Stimulated activated naive CD8-positive, alpha-beta T cell treated with anti-CD3 and anti-CD28 coated beads, Interleukin-15, amount 100 ng/mL, for 72 hours (primary cell): ENCODE measurements around the gene NCOA7.
"Not testable (repeated sequence)": the region's sequence is repeated elsewhere in the genome, so short reads cannot be mapped to it uniquely, and the experiment has no call there.

ENCODE experiments used
- ATAC-seq: fragments of 150-1000 bp; cut with Tn5 transposase; 2 replicates; pipeline ENCODE4 v1.10.0; 2021; ENCODE audit warnings: mild to moderate bottlenecking, moderate library complexity
- DNase-seq, 2 donors: peaks; one replicate each; pipeline ENCODE4 v3.0.0; 2021 to 2022
- H3K27ac Mint-ChIP-seq, 2 donors: one replicate each; pipeline ENCODE4 v1.8.0; 2022; ENCODE audit warnings: mild to moderate bottlenecking in 2 of 2, mixed read lengths in 2 of 2, moderate library complexity in 2 of 2
- H3K27me3 Mint-ChIP-seq: one replicate; pipeline ENCODE4 v1.8.0; 2022; ENCODE audit warnings: mixed read lengths
- H3K4me1 Mint-ChIP-seq: one replicate; pipeline ENCODE4 v1.8.0; 2022; ENCODE audit warnings: mild to moderate bottlenecking, mixed read lengths
- H3K4me3 Mint-ChIP-seq, 2 donors: one replicate each; pipeline ENCODE4 v1.8.0; 2022; ENCODE audit warnings: mild to moderate bottlenecking in 2 of 2, mixed read lengths in 2 of 2, moderate library complexity in 1 of 2
- H3K9me3 Mint-ChIP-seq, 2 donors: one replicate each; pipeline ENCODE4 v1.8.0; 2022; ENCODE audit warnings: mixed read lengths in 2 of 2

NCOA7 gene

DNA sequence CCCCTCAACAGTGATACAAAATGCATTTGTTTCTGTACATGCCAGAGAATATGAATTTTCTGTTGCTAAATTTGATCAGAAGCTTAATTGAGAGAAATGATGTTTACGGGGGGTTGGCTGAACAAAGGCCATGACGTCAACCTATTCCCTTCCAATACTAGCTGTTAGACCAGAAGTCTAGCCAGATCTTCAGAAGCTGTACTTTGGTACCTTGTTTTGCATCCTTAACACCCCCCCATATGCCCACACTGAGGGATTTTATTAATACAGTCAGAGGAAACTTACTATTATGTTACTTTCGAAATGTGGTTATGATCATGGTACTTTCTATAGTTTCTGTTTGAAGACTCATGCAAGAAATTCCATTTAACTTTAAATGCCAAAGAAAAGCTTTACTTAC lies 3.1 kb downstream of the NCOA7 start:
- Mint-ChIP-seq H3K27me3 (no peaks in the 10 kb centered on the region), H3K9me3 (no peaks in the 10 kb centered on the region), H3K4me3 (peak overlapping the region; percentile 63 to 76), H3K27ac (peak overlapping the region in 1 of 2 donors; percentile 76), H3K4me1 (peaks cover 69% of the 10 kb centered on the region)
- peak; percentile 31 for ATAC-seq
- no peak for DNase-seq

DNA sequence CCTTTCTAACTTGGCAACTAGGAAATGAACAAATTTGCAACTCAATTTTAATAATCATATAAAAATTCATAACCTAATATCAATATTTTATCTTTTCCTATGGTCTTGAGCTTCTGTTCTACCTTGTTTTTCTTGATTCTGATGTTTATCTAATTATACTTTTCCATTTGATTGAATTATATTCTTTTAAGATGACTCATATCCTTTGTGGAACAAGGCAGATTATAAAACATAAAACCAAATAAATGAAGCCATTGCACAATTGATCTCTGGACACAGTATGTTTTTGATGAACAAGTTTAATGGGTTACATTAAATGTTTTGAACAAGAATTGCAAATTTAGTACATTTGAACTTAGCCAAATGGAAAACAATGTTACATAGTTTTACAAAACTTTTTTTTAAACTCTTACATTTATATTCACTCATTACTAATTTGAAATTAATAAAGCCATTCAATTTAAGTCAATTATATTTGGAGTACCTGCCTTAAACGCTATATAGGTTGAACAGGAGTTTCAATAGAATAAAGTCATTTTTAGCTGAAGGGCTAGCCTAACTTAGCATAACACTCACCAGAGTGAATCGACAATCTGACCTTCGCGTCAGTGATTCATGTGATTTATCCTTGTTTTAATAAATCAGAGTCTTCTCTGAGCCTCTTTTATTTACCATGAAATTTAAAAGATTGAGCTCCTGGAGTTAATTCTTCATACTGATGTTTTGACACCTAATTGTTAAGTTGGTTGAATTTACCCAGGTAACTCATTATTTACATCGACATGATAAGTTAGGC lies 3.8 kb downstream of the NCOA7 start:
- H3K27me3 Mint-ChIP-seq = no peaks in the 10 kb centered on the region
- H3K4me1 Mint-ChIP-seq = peaks cover 68% of the 10 kb centered on the region
- H3K4me3 Mint-ChIP-seq = peak overlapping the region; percentile 63 to 76
- no peaks in the 10 kb centered on the region for H3K9me3 Mint-ChIP-seq
- no peak overlapping the region for H3K27ac Mint-ChIP-seq
- ATAC-seq (no peak), DNase-seq (no peak)

DNA sequence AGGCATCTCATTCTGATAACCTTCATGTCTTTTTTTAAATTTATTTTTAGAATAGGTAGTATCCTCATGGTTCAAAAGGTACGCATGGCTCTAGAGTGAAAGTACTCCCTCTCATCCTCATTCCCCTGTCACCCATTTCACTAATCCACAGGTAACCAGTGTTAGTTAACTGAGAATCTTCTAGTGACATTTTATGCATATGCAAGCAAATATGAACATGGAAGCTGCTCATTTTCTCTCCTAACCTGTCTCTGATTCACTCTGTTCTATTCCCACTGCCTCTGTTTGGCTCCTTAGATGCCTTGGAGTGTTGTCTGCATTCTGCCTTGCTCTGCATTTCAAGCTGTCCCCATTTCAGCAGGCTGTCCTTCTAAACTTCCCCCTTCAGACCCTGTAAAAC lies 4.5 kb downstream of the NCOA7 start:
- Mint-ChIP-seq H3K27ac (no peak overlapping the region), H3K27me3 (no peaks in the 10 kb centered on the region), H3K4me1 (peaks cover 61% of the 10 kb centered on the region), H3K9me3 (no peaks in the 10 kb centered on the region), H3K4me3 (no peak overlapping the region)
- ATAC-seq (no peak), DNase-seq (no peak)

DNA sequence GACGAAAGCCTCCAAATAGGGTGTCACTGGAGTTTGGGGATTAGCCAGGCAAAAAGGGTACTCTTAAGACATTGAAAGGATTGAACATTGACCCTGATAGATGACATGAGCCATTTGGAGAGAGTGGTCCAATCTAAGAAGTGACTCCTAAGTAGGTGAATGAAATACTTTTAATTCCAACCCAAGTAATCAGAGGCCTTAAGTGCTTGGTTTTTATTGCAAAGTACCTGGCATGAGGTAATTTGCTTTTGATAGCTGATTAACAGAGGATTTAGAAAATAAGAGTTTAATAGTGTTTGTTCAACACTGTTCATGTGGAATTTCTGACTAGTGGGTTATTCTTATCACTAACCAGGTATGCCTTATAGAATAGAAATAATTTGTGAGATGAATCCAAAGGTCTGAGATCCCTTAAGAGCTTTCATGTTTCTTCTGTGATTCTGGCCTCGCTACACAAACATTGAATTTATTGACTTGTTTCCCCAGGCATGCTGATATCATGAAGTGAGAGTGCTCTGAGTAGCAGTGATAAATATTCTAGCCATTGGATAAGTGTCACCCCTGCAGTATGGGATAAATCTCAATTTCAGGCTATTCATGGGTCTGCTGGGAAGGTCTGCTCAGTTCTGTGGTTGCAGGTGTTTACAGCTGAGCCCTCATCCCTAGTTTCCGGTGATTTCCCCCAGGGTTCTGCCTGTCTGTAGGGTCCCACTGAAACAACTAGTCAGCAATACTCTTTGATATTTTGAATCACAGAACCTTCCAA lies 6.5 kb downstream of the NCOA7 start:
- Mint-ChIP-seq H3K27me3 (no peaks in the 10 kb centered on the region), H3K9me3 (no peaks in the 10 kb centered on the region), H3K4me1 (peaks cover 58% of the 10 kb centered on the region), H3K27ac (no peak overlapping the region), H3K4me3 (no peak overlapping the region)
- DNase-seq = no peak
- no peak for ATAC-seq

DNA sequence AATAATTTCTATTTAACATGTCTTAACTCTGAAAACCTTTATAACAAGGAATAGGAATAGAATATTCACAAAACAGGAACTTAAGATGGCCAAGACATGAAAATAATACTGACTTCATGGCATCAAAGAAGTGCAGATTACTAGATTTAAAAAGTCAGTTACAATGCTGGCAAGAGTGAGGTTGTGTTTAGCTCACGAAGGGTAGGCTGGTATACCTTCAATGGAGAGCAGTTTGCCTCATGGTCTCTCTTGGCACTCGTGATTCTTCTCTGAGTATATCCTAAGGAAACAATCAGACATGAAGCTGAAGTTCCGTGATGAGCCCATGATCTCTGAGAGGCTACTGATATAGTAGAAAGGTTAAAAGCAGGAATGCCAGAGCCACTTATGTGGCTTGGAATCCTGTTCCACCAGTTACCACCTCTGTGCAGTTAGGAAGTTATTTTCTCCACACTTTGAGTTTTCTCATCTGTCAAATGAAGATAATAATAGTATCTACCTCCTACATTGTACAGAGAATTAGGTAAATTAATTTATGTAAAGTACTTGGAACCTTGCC lies 7.2 kb downstream of the NCOA7 start:
- Mint-ChIP-seq H3K27ac (no peak overlapping the region), H3K4me1 (peaks cover 58% of the 10 kb centered on the region), H3K4me3 (no peak overlapping the region), H3K27me3 (no peaks in the 10 kb centered on the region), H3K9me3 (no peaks in the 10 kb centered on the region)
- DNase-seq (no peak), ATAC-seq (no peak)

DNA sequence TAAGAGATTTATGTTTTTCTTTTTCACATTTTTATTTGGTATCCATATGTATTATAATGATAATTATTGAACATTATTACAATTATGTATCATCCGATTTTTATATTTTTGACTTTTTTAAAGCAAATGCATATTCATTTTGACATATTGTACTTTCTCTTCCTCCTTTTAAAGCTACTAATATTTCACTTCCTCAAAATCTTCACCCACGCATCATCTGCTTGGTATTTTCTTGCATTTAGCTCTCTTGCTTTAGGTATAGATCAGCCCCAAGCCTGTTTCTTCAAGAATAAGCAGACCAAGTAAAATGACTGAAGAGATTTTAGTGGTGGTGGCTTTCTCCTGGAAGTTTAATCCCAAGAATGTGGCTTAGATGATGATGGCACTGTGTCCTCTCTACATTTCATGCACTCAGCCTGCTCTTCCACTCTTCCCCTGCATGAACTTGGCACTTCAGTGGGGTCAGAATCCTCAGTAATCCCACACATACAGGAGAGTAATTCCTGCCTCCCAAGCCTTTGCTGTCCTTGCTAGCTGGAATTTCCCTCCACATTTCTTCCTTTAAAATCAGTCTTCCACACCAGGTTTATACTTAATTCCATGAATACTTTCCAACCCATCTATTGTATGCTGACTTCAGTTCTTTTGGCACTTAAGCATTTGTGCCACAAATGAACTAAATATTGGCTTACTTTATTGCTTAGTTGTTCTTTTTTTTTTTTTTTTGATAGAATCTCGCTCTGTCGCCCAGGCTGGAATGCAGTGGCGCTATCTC lies 8.2 kb downstream of the NCOA7 start:
- Mint-ChIP-seq H3K9me3 (no peaks in the 10 kb centered on the region), H3K4me1 (peaks cover 58% of the 10 kb centered on the region), H3K4me3 (no peak overlapping the region), H3K27ac (no peak overlapping the region), H3K27me3 (no peaks in the 10 kb centered on the region)
- ATAC-seq (no peak), DNase-seq (no peak)

DNA sequence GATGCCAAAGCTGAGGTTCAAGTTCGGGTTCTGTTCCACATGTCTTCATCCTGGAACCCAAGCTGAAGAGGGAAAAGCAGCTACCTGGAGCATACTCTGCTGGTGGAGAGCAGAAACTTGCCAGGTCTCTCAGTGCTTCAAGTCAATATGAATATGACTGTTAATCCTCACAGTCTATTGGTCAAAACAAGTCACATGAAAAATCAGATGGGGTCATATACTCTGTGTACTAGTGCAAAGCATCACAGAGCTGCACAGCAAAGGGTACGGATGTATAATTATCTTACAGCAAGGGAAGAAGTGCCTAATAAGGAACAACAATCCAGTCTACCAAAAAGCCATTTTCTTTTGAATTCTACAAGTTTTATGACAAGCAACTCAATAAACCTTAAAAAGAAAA lies 11.6 kb downstream of the NCOA7 start:
- Mint-ChIP-seq H3K27me3 (no peaks in the 10 kb centered on the region), H3K9me3 (no peaks in the 10 kb centered on the region), H3K4me3 (no peak overlapping the region), H3K4me1 (peaks cover 63% of the 10 kb centered on the region), H3K27ac (no peak overlapping the region)
- no peak for ATAC-seq
- no peak for DNase-seq

DNA sequence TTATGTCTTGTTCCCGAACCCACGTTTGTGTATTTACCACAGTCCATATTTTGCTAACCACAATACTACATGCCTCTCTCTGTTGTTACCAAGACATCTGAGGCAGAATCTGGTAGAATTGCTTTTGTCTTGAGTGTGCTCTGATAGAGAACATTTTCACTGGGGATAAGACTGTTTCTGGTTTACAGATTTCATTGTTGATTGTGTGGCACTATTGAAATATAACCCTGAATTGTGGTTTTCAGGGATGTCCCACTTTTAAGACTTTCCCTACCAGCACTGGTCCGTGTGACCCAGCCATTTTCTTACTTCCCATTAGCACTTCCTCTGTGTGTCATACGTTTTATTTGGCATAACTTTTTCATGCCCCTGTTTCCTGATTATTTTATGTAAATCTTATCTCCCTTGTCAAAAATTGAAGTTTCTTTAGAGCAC lies 12.2 kb downstream of the NCOA7 start:
- no peaks in the 10 kb centered on the region for H3K27me3 Mint-ChIP-seq
- H3K9me3 Mint-ChIP-seq = no peaks in the 10 kb centered on the region
- ATAC-seq (no peak), DNase-seq (no peak)
- peaks cover 63% of the 10 kb centered on the region for H3K4me1 Mint-ChIP-seq
- H3K27ac Mint-ChIP-seq = no peak overlapping the region
- H3K4me3 Mint-ChIP-seq = no peak overlapping the region

DNA sequence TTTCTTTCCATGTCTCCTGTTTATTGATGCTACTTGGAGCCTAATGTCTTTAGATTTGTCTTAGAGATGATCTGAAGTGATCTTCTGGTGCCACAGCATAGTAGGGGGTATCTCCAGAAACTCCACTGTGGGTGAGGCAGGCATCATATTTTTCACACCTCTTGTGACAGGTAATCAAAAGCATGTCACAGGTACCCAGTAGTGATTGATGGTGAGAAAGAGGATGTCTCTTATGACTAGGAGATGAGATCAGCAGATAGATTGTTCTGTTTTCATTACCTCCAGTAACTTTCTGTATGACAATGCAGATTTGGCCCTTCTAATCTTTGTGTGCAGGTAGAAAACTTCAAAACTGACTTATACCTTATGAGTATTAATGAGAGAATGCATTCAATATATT lies 13.5 kb downstream of the NCOA7 start:
- Mint-ChIP-seq H3K9me3 (no peaks in the 10 kb centered on the region), H3K27me3 (no peaks in the 10 kb centered on the region), H3K4me1 (peaks cover 67% of the 10 kb centered on the region), H3K27ac (no peak overlapping the region), H3K4me3 (peak overlapping the region in 1 of 2 donors; percentile 55)
- DNase-seq (peak in 1 of 2 donors; percentile 55), ATAC-seq (peak; percentile 91)

DNA sequence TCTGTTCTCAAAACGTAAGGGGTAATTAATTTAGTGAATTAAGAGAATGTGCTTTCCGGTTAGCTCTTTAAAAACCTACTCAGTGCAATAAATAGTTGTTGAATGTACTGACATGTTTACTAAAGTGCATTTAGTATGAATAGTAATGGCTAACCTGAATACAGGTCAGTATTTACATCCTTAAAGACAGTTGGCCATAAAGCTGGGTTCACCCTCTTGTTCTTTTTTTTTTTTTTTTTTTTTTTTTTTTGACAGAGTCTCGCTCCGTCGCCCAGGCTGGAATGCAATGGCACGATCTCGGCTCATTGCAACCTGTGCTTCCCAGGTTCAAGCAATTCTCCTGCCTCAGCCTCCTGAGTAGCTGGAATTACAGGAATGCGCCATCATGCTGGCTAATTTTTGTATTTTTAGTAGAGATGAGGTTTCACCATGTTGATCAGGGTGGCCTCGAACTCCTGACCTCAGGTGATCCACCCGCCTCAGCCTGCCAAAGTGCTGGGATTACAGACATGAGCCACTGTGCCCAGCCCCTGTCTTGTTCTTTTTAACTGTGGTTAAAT lies 14.2 kb downstream of the NCOA7 start:
- H3K4me1 Mint-ChIP-seq = peaks cover 67% of the 10 kb centered on the region
- not testable (repeated sequence) for ATAC-seq, H3K27me3 Mint-ChIP-seq, H3K9me3 Mint-ChIP-seq, H3K27ac Mint-ChIP-seq, H3K4me3 Mint-ChIP-seq, DNase-seq

DNA sequence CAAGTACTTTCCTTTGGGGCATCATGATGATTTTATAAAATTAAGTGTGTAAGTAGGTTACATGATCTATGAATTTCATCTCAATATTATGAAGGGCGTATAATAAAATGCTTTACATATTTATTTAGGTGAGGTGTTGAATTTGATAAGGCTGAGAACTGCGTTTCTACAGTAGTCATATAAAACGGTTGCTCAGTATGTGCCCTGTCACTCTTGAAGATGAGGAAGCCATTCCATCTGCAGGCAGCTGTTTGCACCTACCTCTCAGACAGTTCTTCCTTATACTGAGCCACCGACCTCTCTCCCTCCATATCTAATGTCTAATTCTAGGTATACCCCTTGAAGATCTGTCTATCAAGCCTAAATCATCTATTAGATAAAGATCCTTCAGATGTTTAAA lies 16.1 kb downstream of the NCOA7 start:
- Mint-ChIP-seq H3K4me3 (peak overlapping the region; percentile 58 to 77), H3K27ac (peak overlapping the region in 1 of 2 donors; percentile 59), H3K27me3 (no peaks in the 10 kb centered on the region), H3K9me3 (no peaks in the 10 kb centered on the region), H3K4me1 (peaks cover 76% of the 10 kb centered on the region)
- no peak for DNase-seq
- no peak for ATAC-seq

DNA sequence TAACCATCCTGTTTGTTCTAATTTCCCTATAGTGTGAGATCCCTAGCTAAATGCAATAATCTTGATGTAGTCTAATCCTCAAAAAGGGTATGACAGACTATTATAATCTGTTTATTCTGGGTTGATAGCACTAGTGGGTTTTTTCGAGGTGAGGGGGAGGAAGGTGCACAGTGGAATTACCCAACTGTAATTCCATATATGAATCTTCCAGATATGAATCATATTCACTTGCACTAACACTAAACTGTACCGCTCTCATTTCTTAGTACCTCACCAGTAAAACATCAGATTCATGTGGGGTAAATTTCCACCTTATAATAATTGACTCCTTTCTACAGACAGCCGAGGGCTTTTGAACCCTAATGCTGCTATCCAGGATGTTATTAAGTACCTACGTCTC lies 16.5 kb downstream of the NCOA7 start:
- H3K27me3 Mint-ChIP-seq = no peaks in the 10 kb centered on the region
- ATAC-seq (peak; percentile 83), DNase-seq (peak in 1 of 2 donors; percentile 28)
- peaks cover 76% of the 10 kb centered on the region for H3K4me1 Mint-ChIP-seq
- no peaks in the 10 kb centered on the region for H3K9me3 Mint-ChIP-seq
- peak overlapping the region; percentile 58 to 77 for H3K4me3 Mint-ChIP-seq
- H3K27ac Mint-ChIP-seq = peak overlapping the region in 1 of 2 donors; percentile 84

DNA sequence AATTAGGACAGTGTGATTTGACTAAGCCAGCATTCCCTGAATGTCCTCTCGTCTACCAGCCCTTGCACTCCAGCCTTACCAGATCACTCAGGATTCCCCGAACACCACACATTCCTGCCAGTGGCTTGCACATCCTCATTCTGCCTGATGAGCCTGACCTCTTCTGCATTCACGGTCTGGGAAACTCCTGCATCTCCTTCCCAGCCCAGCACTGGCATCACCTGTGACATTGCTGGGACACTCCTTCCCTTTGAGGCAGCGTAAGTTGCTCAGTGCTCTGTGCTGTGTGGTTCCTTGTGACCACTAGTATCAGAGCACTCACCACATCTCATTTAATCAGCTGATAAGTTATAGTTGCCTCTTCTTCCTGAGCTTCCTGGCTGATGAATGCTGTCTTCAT lies 17.3 kb downstream of the NCOA7 start:
- peak overlapping the region; percentile 54 to 77 for H3K4me3 Mint-ChIP-seq

DNA sequence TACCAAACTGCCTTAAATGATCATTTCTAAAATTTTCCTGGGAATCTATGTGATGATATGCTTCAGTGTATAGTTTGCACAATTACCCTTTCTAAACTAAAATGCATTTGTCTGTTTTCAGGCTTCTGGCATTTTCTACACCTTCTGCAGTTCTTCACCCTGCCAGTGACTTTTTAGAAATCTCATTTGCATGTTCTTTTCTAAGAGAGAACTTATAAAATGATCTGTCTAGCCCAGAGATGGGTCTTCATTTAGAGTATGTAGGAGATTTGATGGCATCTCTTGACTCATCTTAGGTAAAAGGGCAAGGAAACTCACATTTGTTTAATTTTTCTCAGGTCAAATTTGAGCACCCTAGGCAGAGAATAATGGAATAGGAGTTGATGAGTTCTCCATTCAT lies 17.8 kb downstream of the NCOA7 start:
- no peak for ATAC-seq
- Mint-ChIP-seq H3K4me3 (peak overlapping the region in 1 of 2 donors; percentile 4), H3K4me1 (peaks cover 73% of the 10 kb centered on the region), H3K9me3 (no peaks in the 10 kb centered on the region), H3K27ac (no peak overlapping the region), H3K27me3 (no peaks in the 10 kb centered on the region)
- no peak for DNase-seq

More for the DNA sequence above, 17.3 kb downstream of the NCOA7 start:
- Mint-ChIP-seq H3K4me1 (peaks cover 76% of the 10 kb centered on the region), H3K9me3 (no peaks in the 10 kb centered on the region), H3K27me3 (no peaks in the 10 kb centered on the region), H3K27ac (peak overlapping the region in 1 of 2 donors; percentile 47)
- no peak for ATAC-seq
- DNase-seq = no peak

DNA sequence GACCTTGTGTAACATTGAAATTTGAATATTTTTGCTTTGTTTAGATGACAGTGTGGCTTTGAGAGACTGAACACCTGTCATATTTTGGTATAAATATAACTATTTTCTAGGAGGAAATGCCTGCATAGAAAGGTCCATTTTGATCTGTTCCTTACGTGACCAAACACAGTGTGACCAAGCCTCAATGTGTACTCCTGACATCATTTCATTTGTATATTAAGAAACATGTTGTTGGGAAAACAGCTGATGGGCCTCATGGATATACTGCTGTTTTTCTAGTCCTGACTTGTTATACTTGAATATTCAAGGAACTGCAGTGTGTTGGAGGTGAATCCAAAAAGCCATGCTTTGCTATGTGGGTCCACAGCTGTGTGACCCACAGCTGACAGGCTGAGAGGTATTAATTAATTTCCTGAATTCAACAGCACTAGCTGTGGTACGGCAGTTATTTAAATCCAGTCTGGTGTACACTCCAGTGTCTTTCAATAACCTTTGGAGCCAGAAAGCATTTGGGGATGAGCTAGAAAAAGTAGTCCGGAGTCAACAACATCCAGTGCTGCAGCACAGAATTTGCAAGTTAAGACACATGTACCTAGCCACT lies 18.9 kb downstream of the NCOA7 start:
- Mint-ChIP-seq H3K4me1 (peaks cover 71% of the 10 kb centered on the region), H3K9me3 (no peaks in the 10 kb centered on the region), H3K4me3 (no peak overlapping the region), H3K27ac (no peak overlapping the region), H3K27me3 (no peaks in the 10 kb centered on the region)
- ATAC-seq (no peak), DNase-seq (no peak)
